Lung (tissue), 12 donors: Measurements from ENCODE around the gene DHRSX. TPM values are rescaled to one million over a fixed set of nuclear protein-coding genes. Genes with fewer than 3 reads are reported as not detected.

Experiments used
- ATAC-seq: fragments of 200-7000 bp; cut with Tn5 transposase; one replicate; pipeline ENCODE4 v1.9.1; 2020; ENCODE audit warnings: moderate number of reproducible peaks; ENCODE audit not compliant: insufficient read depth, low FRiP score
- DNase-seq, 3 donors: peaks; one replicate each; pipeline ENCODE4 v3.0.0-alpha.2; 2013 to 2017
- H3K27ac ChIP-seq, 2 donors: one replicate each; pipeline ENCODE4 v1.5.1; 2013; ENCODE audit warnings: mild to moderate bottlenecking in 2 of 2, moderate library complexity in 2 of 2, control low read depth in 1 of 2, inconsistent platforms in 1 of 2, low read depth in 1 of 2, low read length in 1 of 2
- H3K27me3 ChIP-seq, 3 donors: one replicate each; pipeline ENCODE4 v1.5.1; 2013; ENCODE audit warnings: low read length in 2 of 3; ENCODE audit not compliant: control insufficient read depth in 3 of 3, insufficient read depth in 3 of 3
- H3K36me3 ChIP-seq, 4 donors: one replicate each; pipeline ENCODE4 v1.5.1; 2013; ENCODE audit warnings: low read length in 4 of 4, mild to moderate bottlenecking in 1 of 4, moderate library complexity in 1 of 4; ENCODE audit not compliant: control insufficient read depth in 4 of 4, insufficient read depth in 4 of 4
- H3K4me1 ChIP-seq, 5 donors: one replicate each; pipeline ENCODE4 v1.5.1; 2013; ENCODE audit warnings: low read length in 5 of 5, mild to moderate bottlenecking in 2 of 5, moderate library complexity in 1 of 5; ENCODE audit not compliant: control insufficient read depth in 5 of 5, insufficient read depth in 5 of 5
- H3K4me3 ChIP-seq: one replicate; pipeline ENCODE4 v1.5.1; 2013; ENCODE audit warnings: mild to moderate bottlenecking, control low read depth, moderate library complexity
- H3K9ac ChIP-seq, 2 donors: one replicate each; pipeline ENCODE4 v1.5.1; 2013; ENCODE audit warnings: low read length in 2 of 2, control low read depth in 1 of 2; ENCODE audit not compliant: insufficient read depth in 1 of 2
- H3K9me3 ChIP-seq, 4 donors: one replicate each; pipeline ENCODE4 v1.5.1; 2013; ENCODE audit warnings: low read length in 3 of 4, mild to moderate bottlenecking in 1 of 4, moderate library complexity in 1 of 4; ENCODE audit not compliant: control insufficient read depth in 4 of 4, insufficient read depth in 3 of 4
- WGBS, 2 donors: extraction: QIAGEN DNeasy Blood & Tissue Kit; methylation state at CpG; one replicate each; pipeline ENCODE4 v1.1.7; 2013; 5-methylcytosine and 5-hydroxymethylcytosine counted together
- polyA plus RNA-seq, 2 donors: library from polyadenylated mRNA; stranded (reverse); fragments of 200-250 nt; gene quantifications; one replicate each; pipeline ENCODE4 v1.2.1, GENCODE V29; 2013
- total RNA-seq, 2 donors: library from RNA; depleted of rRNA in 1 of 2; stranded (reverse); fragments of >200 nt in 1 of 2; gene quantifications; one replicate each; pipeline ENCODE4 v1.2.1, GENCODE V29; 2014 to 2021
- TF ChIP-seq, protein P1 (sequence below): IDR thresholded peaks from 2 replicates; pipeline ENCODE4 v1.5.1; 2012; ENCODE audit warnings: mild to moderate bottlenecking; ENCODE audit errors: control extremely low read depth, extremely low read depth
- donor health status: control.
- donor health status: control.
- donor health status: Bipolar disorder and iron deficiency.
- donor health status: healthy.
- donor health status: DM: yes; HTN: yes; CAD: no.

Gene DHRSX
- total and polyA plus RNA-seq, 4 donors, result 7.0 to 26.3 (median 18.9) TPM

DNA sequence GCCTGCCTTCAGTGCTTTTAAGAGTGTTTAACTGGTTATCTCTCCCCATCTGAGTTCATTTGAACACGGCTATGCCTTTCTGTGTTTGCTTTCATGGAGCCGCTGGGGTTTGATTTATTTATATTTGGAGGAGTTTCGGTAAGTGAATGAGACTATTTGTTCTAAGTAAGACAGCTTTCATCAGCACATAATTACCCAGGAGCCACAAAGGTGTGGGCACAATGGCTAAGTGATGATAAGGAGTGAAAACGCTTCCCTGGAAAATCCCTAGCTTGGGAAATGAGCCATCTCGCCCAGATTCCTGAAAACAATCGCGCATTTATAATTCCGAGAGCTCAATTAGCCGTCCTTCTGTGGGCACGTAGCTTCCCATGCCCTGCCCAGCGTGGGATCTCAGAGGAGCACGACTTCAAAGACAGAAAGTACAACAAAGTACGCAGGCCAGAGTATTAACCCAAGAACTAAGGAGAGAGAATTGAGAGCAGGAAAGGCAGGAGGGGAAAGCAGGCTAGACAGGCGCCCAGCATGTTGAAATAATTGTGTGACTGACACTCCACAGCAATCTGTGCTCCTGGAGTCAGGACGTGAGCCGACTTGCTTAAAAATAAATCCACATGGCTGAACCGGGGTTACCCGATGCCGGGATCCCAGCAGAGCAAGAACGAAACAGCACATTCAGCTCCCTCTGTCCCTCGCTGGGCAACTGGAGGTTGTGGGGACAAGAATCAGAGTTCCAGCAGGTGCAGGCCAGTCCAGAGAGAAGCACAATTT is 99.0 kb downstream of the DHRSX start:
- DNase-seq (peak in 2 of 3 donors; percentile 48 to 54), ATAC-seq (no peak)
- Histone ChIP-seq H3K9me3 (peaks cover 0 to 2% (median 0%) of the 10 kb centered on the region in 4 donors), H3K27me3 (no peaks in the 10 kb centered on the region), H3K36me3 (peaks cover 0 to 3% (median 1%) of the 10 kb centered on the region in 4 donors), H3K27ac (peak overlapping the region; percentile 59 to 87), H3K9ac (no peak overlapping the region), H3K4me3 (no peak overlapping the region), H3K4me1 (peaks cover 0 to 5% (median 0%) of the 10 kb centered on the region in 5 donors)
- 54 to 74% methylated on average over 21 of the region's 21 CpGs for WGBS, 2 donors
- TF ChIP-seq, protein P1, sequence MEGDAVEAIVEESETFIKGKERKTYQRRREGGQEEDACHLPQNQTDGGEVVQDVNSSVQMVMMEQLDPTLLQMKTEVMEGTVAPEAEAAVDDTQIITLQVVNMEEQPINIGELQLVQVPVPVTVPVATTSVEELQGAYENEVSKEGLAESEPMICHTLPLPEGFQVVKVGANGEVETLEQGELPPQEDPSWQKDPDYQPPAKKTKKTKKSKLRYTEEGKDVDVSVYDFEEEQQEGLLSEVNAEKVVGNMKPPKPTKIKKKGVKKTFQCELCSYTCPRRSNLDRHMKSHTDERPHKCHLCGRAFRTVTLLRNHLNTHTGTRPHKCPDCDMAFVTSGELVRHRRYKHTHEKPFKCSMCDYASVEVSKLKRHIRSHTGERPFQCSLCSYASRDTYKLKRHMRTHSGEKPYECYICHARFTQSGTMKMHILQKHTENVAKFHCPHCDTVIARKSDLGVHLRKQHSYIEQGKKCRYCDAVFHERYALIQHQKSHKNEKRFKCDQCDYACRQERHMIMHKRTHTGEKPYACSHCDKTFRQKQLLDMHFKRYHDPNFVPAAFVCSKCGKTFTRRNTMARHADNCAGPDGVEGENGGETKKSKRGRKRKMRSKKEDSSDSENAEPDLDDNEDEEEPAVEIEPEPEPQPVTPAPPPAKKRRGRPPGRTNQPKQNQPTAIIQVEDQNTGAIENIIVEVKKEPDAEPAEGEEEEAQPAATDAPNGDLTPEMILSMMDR, result no peak

DNA sequence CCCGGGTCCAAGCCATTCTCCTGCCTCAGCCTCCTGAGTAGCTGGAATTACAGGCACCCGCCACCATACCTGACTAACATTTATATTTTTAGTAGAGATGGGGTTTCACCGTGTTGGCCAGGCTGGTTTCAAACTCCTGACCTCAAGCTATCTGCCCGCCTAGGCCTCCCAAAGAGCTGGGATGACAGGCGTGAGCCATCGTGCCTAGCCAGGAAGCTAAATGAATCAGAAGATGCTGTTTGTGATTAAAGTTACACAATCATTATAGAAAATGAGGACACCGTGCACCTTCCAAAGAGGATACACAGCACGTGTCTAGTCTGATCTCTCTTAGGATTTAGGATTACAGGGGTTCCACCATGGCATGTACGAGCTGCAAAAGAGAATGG is 99.6 kb downstream of the DHRSX start:
- H3K27ac ChIP-seq, result peak overlapping the region in 1 of 2 donors; percentile 87
- no peak for DNase-seq
- H3K4me3 ChIP-seq, result no peak overlapping the region

DNA sequence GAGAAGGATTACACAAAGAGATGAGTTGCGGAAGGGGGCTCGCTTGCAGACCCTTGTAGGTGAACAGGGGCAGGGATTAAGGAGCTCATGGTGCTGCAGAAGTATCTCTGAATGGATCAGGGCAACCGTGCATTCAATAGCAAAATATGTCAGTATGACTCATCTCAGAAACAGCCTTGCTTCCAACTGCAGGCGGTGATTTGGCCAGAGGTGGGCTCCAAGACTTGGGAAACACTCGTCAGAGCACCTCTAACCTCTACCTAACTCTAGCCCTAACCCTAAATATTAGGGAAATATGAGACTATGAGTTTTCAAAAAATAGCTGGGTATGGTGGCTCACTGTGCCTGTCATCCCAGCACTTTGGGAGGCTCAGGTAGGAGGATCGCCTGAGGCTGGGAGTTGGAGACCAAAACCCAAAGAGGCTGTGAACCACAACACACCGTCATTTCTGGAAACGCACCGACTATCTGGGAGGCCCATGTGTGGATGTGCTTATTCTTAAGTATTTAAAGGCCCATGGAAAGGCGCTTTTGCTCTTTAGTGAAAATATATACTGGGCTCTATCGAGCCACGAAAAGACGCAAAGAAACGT is 102.6 kb downstream of the DHRSX start:
- H3K27ac ChIP-seq, result no peak overlapping the region
- no peak for DNase-seq
- TF ChIP-seq, protein P1, result no peak
- H3K4me1 ChIP-seq, result peaks cover 0 to 5% (median 0%) of the 10 kb centered on the region in 5 donors
- 96% methylated on average over 14 of the region's 14 CpGs for WGBS, 2 donors
- ATAC-seq, result no peak
- no peaks in the 10 kb centered on the region for H3K27me3 ChIP-seq
- H3K9ac ChIP-seq, result no peak overlapping the region
- H3K36me3 ChIP-seq, result peaks cover 0 to 2% (median 0%) of the 10 kb centered on the region in 4 donors
- peaks cover 0 to 2% (median 0%) of the 10 kb centered on the region in 4 donors for H3K9me3 ChIP-seq
- H3K4me3 ChIP-seq, result no peak overlapping the region

More for the DNA sequence above, 99.6 kb downstream of the DHRSX start:
- Histone ChIP-seq H3K27me3 (no peaks in the 10 kb centered on the region), H3K9me3 (peaks cover 0 to 2% (median 0%) of the 10 kb centered on the region in 4 donors), H3K36me3 (peaks cover 0 to 2% (median 0%) of the 10 kb centered on the region in 4 donors), H3K4me1 (peaks cover 0 to 5% (median 0%) of the 10 kb centered on the region in 5 donors), H3K9ac (no peak overlapping the region)
- no peak for ATAC-seq
- TF ChIP-seq, protein P1, result no peak
- 76 to 83% methylated on average over 9 of the region's 9 CpGs for WGBS, 2 donors
